ENCODE data around the gene GPR33. TPM values are rescaled to one million over a fixed set of nuclear protein-coding genes. Genes with fewer than 3 reads are reported as not detected.
A peak's percentile ranks its signal among the peaks of the same experiment; 100 is the strongest.

GPR33 gene
- total RNA-seq, 1 experiment from 2014 or later: not detected

DNA sequence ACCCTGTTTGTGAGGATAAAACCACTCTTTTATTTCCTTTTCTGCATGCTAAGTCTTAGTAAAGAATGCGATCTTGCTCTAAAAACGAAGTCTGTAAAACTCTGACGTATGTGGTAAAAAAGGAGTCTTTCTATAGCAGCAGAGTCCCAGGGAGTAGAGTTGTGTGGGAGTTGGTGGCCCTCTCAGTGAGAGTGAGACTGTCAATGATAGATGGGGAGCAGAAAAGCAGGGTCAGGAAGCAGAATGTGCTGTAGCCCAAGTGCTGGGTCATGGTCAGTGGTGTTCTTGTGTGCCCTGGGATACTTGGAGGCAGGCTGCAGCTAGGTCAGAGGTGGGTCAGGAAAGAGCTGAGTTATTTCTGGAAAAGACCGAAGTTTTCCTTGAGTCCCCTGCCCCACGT lies 20.3 kb upstream of the GPR33 start:
- POLR2A ChIA-PET: no interaction called here
- BruUV-seq (replicated peaks): no TSS peak
- TF ChIP-seq, protein P1, sequence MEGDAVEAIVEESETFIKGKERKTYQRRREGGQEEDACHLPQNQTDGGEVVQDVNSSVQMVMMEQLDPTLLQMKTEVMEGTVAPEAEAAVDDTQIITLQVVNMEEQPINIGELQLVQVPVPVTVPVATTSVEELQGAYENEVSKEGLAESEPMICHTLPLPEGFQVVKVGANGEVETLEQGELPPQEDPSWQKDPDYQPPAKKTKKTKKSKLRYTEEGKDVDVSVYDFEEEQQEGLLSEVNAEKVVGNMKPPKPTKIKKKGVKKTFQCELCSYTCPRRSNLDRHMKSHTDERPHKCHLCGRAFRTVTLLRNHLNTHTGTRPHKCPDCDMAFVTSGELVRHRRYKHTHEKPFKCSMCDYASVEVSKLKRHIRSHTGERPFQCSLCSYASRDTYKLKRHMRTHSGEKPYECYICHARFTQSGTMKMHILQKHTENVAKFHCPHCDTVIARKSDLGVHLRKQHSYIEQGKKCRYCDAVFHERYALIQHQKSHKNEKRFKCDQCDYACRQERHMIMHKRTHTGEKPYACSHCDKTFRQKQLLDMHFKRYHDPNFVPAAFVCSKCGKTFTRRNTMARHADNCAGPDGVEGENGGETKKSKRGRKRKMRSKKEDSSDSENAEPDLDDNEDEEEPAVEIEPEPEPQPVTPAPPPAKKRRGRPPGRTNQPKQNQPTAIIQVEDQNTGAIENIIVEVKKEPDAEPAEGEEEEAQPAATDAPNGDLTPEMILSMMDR (IDR thresholded peaks at IDR 0.05; ENCODE audit: unreplicated experiment): no peak

DNA sequence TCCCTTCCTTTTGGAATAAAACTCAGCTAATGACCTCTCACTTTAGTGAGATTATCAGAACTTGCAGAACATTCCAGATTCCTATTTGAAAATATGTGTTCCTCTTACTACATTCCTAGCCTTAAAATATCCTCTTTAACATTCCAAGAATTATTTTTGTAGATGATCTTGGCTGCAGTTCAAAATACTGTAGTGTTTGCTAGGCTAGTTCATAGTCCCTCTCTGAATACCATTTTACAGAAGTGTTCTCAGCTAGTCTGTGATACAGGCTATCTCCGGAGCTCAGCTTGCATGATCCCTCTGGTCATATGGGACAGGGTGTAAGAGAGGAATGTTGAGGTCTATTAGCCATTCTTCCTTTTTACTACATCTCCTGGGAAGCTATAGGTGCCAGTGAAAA lies 17.6 kb upstream of the GPR33 start:
- BruUV-seq (replicated peaks): no TSS peak
- CTCF ChIA-PET: interaction anchor here (0.5 to 2.1 kb wide), 6 partner anchors 48 to 1669 kb away, joined by 3 to 5 read pairs (median 4); partner anchors contain the start of gene DTD2
- H3K27ac Mint-ChIP-seq (ENCODE audit: low read depth, unreplicated experiment): no peak overlapping the region
- H3K4me1 Mint-ChIP-seq (ENCODE audit: insufficient read depth, unreplicated experiment): peaks cover 9% of the 10 kb centered on the region
- no peak for DNase-seq (ENCODE audit: unreplicated experiment)
- H3K27me3 Mint-ChIP-seq (ENCODE audit: insufficient read depth, unreplicated experiment): no peaks in the 10 kb centered on the region
- intact Hi-C loops (cut with micrococcal nuclease): no loop called here
- no peaks in the 10 kb centered on the region for H3K36me3 Mint-ChIP-seq (ENCODE audit: insufficient read depth, unreplicated experiment)
- H3K4me3 Mint-ChIP-seq (ENCODE audit: unreplicated experiment): no peak overlapping the region
- POLR2A ChIA-PET: no interaction called here
- no peaks in the 10 kb centered on the region for H3K9me3 Mint-ChIP-seq (ENCODE audit: unreplicated experiment)
- TF ChIP-seq, protein P1 (IDR thresholded peaks at IDR 0.05; ENCODE audit: unreplicated experiment): no peak

More for the DNA sequence above, 20.3 kb upstream of the GPR33 start:
- CTCF ChIA-PET: interaction anchor here (0.7 to 1.2 kb wide), 3 partner anchors 419 to 1077 kb away, joined by 3 to 6 read pairs (median 3); no protein-coding TSS in a partner anchor
- H3K4me1 Mint-ChIP-seq (ENCODE audit: insufficient read depth, unreplicated experiment): peaks cover 9% of the 10 kb centered on the region
- intact Hi-C loops (cut with micrococcal nuclease): no loop called here
- no peaks in the 10 kb centered on the region for H3K36me3 Mint-ChIP-seq (ENCODE audit: insufficient read depth, unreplicated experiment)
- H3K9me3 Mint-ChIP-seq (ENCODE audit: unreplicated experiment): no peaks in the 10 kb centered on the region
- no peaks in the 10 kb centered on the region for H3K27me3 Mint-ChIP-seq (ENCODE audit: insufficient read depth, unreplicated experiment)
- no peak overlapping the region for H3K4me3 Mint-ChIP-seq (ENCODE audit: unreplicated experiment)
- no peak for DNase-seq (ENCODE audit: unreplicated experiment)
- H3K27ac Mint-ChIP-seq (ENCODE audit: low read depth, unreplicated experiment): peak overlapping the region; percentile 20

DNA sequence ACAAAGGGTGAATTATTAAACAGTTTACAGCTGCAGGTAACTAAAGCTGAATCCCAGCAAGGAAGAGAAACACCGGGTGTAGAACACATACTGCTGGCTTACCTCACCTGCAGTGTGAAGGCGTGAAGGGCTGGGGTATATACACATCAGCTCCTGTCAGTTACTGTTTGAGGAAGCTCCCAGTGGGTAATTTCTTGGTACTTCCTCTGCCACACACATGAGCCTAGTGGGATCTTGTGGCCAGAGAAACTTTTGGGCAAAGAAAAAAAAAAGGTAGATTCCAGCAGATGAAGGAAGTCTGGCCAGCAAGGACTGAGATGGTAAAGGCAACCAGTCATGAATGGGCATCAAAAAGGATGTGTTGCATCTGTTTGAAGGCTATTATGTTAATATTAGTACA lies 14.0 kb upstream of the GPR33 start:
- intact Hi-C loops (cut with micrococcal nuclease): no loop called here
- Mint-ChIP-seq H3K9me3 (ENCODE audit: unreplicated experiment) (no peaks in the 10 kb centered on the region), H3K27ac (ENCODE audit: low read depth, unreplicated experiment) (no peak overlapping the region), H3K4me1 (ENCODE audit: insufficient read depth, unreplicated experiment) (peaks cover 9% of the 10 kb centered on the region), H3K36me3 (ENCODE audit: insufficient read depth, unreplicated experiment) (no peaks in the 10 kb centered on the region), H3K27me3 (ENCODE audit: insufficient read depth, unreplicated experiment) (no peaks in the 10 kb centered on the region), H3K4me3 (ENCODE audit: unreplicated experiment) (no peak overlapping the region)
- DNase-seq (ENCODE audit: unreplicated experiment): no peak
- ChIA-PET POLR2A (interaction anchor here (0.6 kb wide), 2 partner anchors 40 to 363 kb away, joined by 3 read pairs; no protein-coding TSS in a partner anchor), CTCF (interaction anchor here (0.6 to 0.7 kb wide), 2 partner anchors 225 to 273 kb away, joined by 3 read pairs; no protein-coding TSS in a partner anchor)
- TF ChIP-seq, protein P1 (IDR thresholded peaks at IDR 0.05; ENCODE audit: unreplicated experiment): no peak
- no TSS peak for BruUV-seq (replicated peaks)

DNA sequence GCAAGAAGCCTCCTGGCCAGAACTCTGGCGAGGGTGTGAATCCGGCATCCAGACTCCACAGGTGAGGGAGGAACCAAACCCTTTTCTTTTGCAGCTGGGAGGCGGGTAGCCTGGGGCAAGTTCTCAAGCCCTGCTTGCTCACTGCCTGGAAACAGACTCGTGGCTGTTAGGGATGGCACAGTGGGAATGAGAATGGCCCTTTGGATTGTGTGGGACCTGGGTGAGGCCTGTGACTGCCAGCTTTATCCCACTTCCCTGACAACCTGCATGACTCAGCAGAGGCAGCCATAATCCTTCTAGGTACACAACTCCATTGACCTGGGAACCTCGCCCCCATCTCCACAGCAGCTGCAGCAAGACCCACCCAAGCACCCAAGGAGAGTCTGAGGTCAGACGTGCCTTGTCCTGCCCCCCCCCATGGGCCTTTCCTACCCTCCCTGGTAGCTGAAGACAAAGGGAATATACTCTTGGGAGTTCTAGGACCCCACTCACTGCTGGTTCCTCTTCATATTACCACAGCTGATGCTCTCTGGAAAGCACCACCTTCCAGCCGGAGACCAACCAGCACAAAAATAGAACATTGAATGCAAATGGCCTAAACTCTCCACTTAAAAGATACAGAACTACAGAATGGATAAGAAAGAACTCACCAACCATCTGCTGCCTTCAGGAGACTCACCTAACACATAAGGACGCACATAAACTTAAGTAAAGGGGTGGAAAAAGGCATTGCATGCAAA lies 5.1 kb upstream of the GPR33 start:
- no peaks in the 10 kb centered on the region for H3K4me1 Mint-ChIP-seq (ENCODE audit: insufficient read depth, unreplicated experiment)

More for the DNA sequence above, 5.1 kb upstream of the GPR33 start:
- intact Hi-C loops (cut with micrococcal nuclease): no loop called here
- TF ChIP-seq, protein P1 (IDR thresholded peaks at IDR 0.05; ENCODE audit: unreplicated experiment): no peak
- Mint-ChIP-seq H3K9me3 (ENCODE audit: unreplicated experiment) (no peaks in the 10 kb centered on the region), H3K4me3 (ENCODE audit: unreplicated experiment) (no peak overlapping the region), H3K36me3 (ENCODE audit: insufficient read depth, unreplicated experiment) (no peaks in the 10 kb centered on the region), H3K27me3 (ENCODE audit: insufficient read depth, unreplicated experiment) (no peaks in the 10 kb centered on the region), H3K27ac (ENCODE audit: low read depth, unreplicated experiment) (no peak overlapping the region)
- no TSS peak for BruUV-seq (replicated peaks)
- peak; percentile 3 for DNase-seq (ENCODE audit: unreplicated experiment)
- ChIA-PET CTCF (interaction anchor here (0.6 kb wide), 1 partner anchor 312 kb away, joined by 5 read pairs; no protein-coding TSS in a partner anchor), POLR2A (no interaction called here)

Measured in MCF 10A (cell line).